NCI-H526 treated with DMSO at 0.1 percent for 48 hours (cell line): ENCODE data around the gene TYW1B.
"Not testable (repeated sequence)": the region's sequence is repeated elsewhere in the genome, so short reads cannot be mapped to it uniquely, and the experiment has no call there.

Source experiments
- DNase-seq: peaks from one replicate; lab custom pipeline; 2025; lab: John Stamatoyannopoulos, UW

TYW1B gene, protein sequence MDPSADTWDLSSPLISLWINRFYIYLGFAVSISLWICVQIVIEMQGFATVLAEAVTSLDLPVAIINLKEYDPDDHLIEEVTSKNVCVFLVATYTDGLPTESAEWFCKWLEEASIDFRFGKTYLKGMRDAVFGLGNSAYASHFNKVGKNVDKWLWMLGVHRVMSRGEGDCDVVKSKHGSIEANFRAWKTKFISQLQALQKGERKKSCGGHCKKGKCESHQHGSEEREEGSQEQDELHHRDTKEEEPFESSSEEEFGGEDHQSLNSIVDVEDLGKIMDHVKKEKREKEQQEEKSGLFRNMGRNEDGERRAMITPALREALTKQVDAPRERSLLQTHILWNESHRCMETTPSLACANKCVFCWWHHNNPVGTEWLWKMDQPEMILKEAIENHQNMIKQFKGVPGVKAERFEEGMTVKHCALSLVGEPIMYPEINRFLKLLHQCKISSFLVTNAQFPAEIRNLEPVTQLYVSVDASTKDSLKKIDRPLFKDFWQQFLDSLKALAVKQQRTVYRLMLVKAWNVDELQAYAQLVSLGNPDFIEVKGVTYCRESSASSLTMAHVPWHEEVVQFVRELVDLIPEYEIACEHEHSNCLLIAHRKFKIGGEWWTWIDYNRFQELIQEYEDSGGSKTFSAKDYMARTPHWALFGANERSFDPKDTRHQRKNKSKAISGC

DNA sequence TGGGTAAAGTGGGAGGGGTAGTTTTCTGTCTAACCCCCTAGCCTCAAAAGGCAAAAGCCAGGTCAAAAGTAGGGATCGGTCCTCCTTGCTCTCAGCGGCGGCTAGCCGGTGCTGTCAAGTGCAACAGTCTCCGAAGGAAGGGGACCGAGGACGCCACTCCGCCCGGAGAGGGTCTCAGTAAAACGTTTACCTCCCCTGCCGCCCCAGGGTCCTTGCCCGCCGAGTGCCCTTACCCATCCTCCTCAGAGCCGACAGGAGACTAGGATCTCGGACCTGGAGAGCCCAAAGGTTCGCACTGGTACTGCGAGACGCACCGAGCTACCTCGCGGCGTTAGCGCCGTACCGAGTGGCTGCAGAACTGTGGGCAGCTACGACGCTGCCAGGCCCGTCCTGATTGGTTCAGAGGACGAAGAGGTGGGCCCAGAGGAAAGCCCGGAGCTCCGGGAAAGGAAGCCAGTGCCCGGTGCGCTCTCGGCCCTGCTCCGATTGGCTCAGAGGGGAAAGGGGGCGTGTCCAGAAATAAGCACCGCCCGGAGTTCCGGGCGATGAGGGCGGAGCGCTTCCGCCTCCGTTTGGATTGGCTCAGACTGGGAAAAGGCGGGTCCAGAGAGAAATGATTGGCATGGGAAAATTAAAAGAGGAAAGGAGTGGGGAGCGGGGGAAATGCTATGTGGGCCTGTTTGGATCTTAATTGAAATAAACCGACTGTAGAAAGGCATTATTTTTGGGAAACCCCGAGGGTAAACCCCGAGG is at the start of gene TYW1B:
Gene TYW1B (minus strand): TSS at position 362 of the 753 bp plus-strand sequence. CDS start 125 bp downstream, at position 237.
- DNase-seq, result peak; percentile 95

DNA sequence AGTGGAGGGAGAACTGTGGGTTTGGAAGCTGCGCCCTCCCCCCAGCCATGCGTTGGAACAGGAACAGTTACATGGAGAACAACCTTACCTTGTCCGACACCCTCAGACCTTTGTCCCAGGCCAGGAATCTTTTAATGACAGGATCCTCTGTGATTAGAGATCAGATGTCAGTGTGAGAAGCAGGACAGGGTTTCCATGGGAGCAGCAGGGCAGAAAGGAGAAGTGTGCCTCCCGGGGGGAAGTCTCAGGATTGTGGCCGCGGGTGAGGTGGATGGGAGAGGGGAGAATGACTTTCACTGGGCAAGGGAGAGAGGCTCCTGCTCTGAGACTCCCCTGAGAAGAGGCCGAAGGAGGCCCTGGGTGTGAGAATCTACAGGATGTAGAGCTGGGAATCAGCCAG is 39.6 kb upstream of the TYW1B start:
- DNase-seq, result not testable (repeated sequence)

DNA sequence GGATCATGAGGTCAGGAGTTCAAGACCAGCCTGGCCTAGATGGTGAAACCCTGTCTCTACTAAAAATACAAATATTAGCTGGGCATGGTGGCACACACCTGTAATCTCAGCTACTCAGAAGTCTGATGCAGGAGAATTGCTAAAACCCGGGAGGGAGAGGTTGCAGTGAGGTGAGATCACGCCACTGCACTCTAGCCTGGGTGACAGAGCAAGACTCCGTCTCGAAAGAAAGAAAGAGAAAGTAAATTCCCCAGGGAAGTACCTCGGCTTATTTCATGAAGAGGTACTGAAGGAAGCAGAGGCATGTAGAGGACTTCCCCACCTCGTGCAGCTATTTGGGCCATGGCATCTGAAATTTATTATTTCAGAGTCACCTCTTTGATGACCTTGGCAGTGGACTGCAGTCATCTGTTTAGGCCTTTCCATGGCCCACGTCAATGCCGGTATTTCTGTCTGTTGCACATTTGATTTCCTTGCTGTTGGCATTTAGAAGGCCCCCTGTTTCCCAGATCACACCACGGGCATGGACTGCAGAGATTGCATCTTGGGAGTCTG is 30.9 kb upstream of the TYW1B start:
- DNase-seq, result not testable (repeated sequence)

DNA sequence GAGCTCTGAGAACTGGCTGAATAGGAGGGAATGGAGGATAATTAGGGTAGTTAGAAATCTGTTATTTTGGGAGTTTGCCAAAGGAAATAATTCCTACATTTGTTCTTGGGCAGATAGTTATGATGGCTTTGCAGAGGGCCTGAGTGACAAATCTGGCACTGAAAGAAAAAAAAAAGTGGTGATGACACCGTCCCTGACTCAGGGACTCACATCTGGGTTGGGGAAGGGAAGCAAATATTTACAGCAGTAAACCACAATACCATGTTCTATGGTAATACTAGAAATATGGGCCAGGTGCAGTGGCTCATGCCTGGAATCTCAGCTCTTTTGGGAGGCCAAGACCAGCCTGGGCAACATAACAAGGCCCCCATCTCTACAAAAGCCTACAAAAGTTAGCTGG is 29.9 kb upstream of the TYW1B start:
- DNase-seq, result not testable (repeated sequence)

DNA sequence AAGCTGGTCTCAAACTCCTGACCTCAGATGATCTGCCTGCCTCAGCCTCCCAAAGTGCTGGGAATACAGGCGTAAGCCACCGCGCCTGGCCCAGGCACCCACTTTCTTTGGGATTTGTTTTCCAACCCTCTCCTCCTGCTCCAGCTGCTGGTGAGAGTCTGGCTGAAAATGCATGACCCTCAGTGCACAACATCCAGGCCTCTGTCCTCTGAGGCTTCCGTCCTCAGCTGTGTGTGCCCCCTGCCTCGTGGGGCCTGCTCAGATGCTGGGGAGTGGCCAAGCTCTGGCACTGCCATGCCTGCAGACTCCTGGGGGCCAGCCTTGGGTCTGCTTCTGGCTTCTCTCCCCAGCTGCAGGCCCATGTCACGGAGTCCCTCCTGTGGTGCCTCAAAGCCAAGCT is 27.3 kb upstream of the TYW1B start:
- DNase-seq, result not testable (repeated sequence)

DNA sequence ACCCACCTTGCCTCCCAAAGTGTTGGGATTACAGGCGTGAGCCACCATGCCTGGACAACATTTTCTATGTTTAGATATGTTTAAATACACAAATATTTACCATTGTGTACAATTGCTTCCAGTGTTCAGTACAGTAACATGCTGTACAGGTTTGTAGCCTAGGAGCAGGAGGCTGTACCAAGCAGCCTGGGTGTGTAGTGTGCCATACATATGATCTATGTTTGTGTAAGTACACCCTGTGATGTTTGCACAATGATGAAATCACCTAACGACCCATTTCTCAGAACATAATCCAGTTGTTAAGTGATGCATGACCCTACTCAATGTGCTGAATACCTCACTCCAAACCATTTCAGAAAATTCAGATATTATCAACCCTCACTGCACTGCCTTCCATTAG is 24.9 kb upstream of the TYW1B start:
- not testable (repeated sequence) for DNase-seq

DNA sequence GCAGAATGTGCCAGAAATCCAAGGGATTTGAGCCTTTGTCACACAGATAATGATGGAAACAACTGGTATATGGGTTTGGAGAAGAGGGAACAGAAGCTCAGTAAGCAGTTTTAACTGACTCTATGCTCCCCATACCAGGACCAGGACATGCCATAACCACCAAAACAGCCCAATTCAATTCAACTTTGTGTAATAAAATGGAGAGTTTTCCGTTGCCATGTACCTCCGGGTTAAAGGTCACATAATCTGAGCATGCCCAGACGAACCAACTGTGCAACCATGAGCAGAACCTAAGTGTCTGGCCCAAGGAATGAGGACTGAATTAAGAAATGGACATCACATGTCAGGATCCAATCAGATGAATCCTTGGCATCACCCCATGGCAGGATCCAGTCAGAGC is 22.7 kb upstream of the TYW1B start:
- DNase-seq, result not testable (repeated sequence)

DNA sequence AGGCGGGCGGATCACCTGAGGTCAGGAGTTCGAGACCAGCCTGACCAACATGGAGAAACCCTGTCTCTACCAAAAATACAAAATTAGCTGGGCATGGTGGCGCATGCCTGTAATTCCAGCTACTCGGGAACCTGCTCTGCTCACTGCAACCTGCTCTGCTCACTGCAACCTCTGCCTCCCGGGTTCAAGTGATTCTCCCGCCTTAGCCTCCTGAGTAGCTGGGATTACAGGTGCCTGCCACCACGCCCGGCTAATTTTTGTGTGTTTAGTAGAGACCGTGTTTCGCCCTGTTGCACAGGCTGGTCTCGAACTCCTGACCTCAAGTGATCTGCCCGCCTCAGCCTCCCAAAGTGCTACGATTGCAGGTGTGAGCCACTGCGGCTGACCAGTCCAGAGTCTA is 16.1 kb upstream of the TYW1B start:
- DNase-seq, result not testable (repeated sequence)

DNA sequence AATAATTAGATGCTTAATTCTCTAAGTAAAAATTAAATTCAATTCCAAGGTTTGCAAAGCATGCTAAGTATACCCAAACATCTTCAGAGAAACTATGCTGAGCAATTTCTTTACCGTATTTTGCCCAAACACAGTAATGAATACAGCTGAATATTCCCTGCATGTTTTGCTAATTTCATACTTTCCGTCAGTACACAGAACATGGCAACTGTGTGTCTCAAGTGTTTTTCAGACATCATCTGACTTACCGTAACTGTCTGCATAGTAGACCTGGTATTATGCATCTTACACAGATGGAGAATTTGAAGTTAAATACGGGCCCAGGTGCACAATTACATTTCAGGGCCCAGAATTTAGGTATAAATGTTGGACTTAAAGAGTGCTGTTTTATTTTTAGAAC is 15.2 kb upstream of the TYW1B start:
- DNase-seq, result not testable (repeated sequence)

DNA sequence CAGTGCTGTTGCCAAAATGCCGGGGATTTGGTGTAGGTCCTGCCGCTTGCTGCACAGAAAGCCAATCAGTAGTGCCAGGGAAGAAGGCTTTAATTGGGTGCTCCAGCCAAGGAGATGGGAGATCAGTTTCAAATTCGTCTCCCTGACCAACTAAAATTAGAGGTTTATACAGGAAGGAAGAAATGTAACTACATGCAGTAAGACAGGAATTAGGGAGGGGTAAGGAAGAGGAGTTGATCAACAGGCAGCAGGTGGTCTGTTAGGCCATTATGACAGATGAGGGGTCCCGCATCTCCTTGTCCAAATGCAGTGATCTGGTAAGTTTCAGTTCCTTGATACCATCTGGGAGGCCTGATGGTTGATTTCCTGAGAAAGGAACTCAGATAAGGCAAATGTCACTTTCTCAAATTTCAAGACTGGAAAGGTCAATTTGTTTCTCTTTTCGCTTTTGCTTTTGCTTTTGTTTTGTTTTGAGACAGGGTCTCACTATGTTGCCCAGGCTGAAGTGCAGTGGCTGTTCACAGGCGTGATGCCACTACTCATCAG is 13.0 kb upstream of the TYW1B start:
- DNase-seq, result not testable (repeated sequence)

DNA sequence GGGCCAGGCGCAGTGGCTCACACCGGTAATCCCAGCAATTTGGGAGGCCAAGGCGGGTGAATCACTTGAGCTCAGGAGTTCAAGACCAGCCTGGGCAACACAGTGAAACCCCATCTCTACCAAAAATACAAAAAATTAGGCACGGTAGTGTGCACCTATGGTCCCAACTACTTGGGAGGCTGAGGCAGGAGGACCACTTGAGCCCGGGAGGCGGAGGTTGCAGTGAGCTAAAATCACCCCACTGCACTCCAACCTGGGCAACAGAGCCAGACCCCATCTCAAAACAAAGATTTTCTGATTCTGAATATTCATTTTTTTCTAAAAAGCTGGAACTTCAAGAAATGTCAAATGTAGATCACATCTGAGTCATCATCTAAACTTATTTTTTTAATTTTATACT is 10.3 kb upstream of the TYW1B start:
- DNase-seq, result not testable (repeated sequence)

DNA sequence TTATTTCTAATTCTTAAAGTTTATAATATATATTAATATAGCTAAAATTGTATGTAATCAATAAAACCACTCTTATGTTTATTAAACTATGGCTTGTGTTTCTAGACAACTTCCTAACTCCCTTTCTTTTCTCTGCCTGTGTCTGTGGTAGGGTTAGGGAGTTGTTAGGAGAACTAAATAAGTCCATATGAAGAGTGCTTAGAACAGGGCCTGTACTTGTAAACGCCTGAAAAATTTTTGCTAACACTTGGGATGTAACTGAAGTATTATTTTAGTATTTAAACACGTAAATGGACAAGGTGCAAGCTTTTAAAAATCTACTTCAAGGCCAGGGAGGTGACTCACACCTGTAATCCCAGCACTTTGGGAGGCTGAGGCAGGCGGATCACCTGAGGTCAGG is 9.3 kb upstream of the TYW1B start:
- DNase-seq, result not testable (repeated sequence)

DNA sequence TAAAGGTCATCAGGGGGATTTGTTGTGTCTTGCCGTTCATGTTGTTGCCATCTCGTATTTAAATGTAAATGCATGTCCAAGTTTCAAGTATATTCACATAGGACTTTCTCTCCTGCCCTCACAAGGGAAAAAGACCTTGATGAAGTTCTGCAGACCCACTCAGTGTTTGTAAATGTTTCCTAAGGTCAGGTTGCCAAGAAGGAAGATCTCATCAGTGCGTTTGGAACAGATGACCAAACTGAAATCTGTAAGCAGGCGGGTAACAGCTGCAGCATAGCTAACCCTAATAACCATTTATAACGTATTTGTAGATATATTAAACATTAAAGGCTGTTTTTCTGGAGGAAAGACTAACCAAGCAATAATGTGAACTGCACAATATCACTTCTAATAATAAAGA is 2.6 kb upstream of the TYW1B start:
- not testable (repeated sequence) for DNase-seq

DNA sequence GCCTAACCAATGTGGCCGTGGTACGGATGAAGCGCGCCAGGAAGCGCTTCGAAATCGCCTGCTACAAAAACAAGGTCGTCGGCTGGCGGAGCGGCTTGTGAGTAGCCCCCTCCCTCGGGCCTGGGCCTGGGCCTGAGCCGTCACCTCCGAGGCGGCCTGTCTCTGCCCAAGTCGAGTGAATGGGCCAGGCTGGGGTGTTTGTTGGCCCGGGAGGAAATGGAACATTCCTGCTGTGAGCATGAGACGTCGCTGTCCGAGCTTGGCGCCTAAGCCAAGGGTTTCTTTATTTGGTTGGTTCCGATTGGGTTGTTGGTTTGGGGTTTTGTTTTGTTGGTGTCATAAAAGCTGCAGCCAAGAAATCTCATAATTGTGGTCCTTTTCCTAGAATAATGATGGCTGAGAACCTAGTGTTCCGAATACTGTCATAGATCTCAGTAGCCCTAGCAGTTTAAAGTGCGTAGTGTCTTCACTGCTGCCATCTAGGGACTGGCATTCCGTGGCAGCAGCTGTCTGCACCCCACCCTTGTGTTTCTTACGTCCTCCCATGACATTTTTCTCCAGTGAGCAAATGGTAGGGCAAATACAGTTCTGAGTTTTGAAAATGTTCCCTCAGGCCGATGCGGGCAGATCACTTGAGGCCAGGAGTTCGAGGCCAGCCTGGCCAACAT is 1.8 kb upstream of the TYW1B start:
- DNase-seq, result peak; percentile 31

DNA sequence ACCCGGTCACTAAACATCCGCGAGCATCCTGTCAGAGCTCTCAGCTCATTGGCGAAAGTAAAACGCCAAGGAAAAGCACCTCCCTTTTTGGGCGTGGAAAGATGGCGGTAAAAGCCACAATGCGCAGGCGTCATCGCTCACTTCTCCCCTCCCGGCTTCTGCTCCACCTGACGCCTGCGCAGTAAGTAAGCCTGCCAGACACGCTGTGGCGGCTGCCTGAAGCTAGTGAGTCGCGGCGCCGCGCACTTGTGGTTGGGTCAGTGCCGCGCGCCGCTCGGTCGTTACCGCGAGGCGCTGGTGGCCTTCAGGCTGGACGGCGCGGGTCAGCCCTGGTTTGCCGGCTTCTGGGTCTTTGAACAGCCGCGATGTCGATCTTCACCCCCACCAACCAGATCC is 1.3 kb upstream of the TYW1B start:
- peak; percentile 93 for DNase-seq

DNA sequence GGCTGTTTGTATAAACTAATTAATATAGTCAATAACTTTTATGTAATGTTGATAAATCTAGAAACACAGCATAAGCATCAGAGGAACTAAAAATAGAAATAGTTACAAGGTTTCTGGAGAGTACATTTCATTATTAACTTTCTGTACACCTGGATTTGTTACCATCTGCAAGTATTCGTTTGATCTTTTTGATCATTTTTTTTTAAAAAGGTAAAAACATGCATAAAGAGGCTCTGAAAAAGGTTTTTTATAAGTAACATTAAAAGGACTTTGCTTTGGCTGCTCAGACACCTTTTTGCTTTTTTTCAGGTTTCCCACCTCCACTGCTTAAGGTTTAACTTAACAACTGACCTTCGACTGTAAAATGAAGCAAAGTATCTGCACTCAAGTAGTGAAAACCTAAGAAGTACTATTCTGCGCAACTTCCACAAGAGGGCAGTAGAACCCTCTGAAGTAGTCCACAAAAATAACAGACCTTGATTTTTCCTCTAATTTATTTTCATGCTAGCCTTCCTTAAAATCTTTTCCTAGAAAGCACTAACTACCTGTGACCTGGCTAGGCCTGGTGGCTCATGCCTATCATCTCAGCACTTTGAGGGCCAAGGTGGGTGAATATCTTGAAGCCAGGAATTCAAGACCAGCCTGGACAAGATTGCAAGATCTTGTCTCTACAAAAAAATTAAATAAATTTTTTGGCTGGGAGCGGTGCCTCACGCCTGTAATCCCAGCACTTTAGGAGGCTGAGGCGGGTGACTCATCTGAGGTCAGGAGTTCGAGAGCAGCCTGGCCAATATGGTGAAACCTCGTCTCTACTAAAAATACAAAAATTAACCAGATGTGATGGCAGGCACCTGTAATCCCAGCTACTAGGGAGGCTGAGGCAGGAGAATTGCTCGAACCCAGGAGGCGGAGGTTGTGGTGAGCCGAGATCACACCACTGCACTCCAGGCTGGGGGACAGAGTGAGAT is 4.0 kb downstream of the TYW1B start:
- DNase-seq, result not testable (repeated sequence)

DNA sequence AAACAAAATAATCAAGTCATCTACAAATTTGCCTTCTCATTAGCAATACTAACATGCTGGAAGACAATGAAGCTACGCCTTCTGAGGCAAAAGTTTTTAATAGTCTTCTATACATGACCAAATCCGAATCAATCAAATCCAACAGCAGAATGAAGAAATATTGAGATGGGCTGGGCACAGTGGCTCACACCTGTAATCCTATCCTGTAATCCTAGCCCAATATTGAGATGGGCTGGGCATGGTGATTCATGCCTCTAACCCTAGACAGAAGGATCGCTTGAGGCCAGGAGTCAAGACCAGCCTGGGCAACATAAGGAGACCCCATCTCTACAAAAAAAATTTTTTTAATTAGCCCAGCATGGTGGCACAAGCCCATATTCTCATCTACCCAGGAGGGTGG is 5.5 kb downstream of the TYW1B start:
- DNase-seq, result not testable (repeated sequence)

DNA sequence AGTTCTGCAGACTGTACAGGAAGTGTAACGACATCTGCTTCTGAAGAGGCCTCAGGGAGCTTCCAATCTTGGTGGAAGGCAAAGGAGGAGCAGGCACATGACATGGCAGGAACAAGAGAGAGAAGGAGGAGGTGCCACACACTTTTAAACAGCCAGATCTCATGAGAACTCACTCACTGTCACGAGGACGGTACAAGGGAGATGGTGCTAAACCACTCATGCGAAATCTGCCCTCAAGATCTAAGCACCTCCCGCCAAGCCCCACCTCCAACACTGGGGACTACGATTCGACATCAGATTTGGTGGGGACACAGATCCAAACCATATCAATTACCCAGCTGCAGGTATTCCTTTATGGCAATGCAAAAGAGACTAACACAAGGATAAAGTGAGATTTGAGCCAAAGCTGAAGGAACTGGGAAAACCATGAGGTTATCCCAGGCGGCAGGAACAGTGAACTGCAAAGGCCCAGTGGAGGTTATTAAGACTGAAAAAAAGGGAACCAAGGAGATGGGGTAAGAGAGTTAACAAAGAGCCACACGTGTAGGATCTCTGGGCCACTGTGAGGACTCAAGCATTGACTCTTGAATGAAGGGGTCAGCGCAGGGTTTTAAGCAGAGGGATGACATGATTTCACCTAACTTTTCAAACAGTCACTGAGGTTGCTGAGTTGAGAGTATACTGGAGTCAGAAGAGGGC is 9.2 kb downstream of the TYW1B start:
- DNase-seq, result not testable (repeated sequence)

DNA sequence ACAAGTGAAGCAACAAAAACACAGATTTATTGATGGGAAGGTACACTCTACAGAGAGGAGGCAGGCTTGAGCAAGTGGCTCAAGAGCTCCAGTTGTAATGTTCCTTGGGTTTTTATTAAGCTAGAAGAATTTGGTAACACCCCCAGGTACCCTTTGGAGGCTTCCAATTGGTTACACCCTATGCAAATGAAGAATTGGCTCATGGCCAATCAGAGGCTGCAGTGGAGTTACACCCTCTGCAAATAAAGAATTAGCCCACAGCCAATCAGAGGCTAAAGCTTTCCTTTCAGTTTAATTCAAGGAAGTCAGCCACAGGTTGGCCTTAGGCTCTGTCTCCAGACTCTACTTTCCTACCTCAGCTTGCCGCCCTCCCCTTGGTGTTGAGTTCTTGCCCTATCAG is 10.3 kb downstream of the TYW1B start:
- not testable (repeated sequence) for DNase-seq
